T follicular helper cell (primary cell): ENCODE data around the gene EME2.

ENCODE experiments used
- DNase-seq: peaks from one replicate; pipeline ENCODE4 v3.0.0-alpha.2; 2020; ENCODE audit warnings: low read depth

EME2 gene

DNA sequence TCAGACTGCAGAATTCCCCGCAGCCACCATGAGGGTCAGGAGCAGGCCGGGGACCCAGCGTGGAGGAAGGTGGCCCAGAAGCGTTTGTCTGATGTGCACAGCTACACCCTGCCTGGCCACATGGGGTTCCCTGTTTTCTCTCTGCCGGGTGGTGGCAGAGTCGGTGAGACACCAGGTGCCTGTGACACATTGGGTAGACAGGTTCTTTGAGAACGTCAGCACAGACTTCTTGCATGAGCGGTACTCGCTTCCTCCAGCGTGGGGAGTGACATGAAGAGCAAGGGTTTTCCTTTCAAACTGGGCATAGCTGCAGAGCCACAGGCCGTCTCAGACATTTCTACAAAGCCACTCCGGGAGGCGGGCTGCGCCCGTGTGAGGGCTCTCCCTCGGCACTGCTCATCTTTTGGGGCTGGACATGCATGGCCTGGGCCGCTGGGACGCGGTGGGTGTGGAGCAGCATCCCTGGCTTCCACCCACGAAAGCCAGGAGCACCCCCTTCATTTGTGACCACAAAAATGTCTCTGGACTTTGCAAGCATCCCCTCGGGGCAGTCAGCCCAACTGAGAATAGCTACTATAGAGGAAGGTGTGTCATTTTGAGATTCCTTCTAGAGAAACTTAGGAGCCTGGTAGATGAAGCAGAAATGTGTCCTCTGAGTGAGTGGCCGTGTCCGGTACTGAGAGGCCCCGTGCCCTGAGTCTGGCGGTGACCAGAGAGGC is 27.3 kb upstream of the EME2 start:
- DNase-seq, result no peak

DNA sequence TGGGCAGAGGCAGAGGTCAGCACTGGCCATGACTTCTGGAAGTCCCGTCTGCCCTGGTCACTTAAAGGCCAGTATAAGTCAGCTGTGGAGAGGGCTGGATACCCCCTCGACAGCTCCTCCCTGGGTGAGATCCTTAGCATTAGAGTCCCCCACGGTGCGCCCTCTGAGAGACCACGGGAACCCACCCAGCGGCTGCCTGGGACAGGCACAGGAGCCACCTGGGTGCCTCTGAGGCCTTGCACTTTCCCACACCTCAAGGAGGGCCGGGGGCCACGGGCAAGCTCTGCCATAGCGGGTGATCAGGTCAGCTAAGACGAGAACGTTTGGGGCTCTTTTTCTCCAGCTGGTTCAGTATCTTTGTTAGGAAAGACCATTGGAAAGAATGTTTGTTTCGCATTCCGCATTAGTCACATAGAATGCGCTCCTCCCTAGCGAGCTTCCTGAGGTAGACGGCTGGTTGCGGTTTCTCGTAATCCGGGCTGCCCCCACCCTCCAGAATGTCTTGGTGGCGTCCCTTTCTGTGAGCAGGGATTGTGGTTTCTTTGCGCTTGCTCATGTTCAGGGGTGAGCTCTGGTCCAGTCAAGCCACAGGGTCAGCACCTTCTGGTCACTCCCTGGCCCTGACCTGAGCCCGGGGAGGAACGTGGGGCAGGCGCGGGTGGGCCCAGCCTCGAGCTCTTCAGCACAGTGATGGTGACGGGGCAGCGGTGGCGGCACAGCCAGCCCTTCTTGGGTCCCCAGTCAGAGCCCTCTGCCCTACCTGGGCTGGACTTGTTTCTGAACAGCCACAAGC is 26.5 kb upstream of the EME2 start:
- DNase-seq, result no peak

GRCh38 chr16:1746693-1747195 is 25.9 kb upstream of the EME2 start:
- no peak for DNase-seq

GRCh38 chr16:1747934-1748333 is 24.7 kb upstream of the EME2 start:
- no peak for DNase-seq

- no peak for DNase-seq
These were observed 23.2 kb upstream of the EME2 start for GRCh38 chr16:1749152-1750117.

DNA sequence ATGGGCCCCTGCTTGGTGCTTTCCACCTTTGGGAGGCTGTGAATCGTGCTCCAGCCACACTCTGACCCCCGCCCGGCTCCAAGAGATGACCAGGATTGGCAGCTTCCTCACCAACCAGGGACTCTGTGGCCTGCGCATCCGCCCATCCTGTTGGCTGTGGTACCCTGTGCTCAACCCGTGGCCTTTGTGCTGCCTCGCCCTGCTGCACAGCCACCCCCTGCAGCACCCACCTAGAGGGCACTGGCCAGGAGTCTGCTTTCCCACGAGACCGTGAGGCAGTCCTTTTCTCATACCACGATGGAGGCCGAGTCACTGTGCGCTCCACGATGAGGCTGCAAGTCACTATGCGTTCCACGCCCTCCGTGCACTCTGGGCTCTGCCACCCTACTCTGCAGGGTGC is 20.7 kb upstream of the EME2 start:
- no peak for DNase-seq

DNA sequence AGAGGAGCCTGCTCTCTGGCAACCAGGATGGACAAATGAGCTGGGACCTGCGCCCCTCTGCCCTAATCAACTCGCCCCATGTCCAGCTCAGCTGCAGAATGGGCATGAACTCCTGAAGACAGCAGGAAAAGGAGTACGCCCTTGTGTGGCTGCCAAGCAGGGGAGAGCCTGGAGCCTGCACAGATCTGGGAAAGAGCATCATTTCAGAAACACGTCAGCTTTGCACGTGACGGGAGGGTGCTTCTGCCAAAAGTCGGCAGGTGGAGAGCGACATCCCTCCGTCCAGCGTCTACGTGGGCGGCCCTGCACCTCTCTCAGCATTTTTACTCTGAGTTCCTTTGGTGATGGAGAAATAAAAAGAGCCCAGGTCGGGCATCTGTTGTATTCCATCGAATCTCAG is 19.8 kb upstream of the EME2 start:
- DNase-seq, result no peak

GRCh38 chr16:1754204-1754603 is 18.4 kb upstream of the EME2 start:
- DNase-seq, result no peak

- no peak for DNase-seq
These were observed 14.7 kb upstream of the EME2 start for GRCh38 chr16:1757714-1758461.

DNA sequence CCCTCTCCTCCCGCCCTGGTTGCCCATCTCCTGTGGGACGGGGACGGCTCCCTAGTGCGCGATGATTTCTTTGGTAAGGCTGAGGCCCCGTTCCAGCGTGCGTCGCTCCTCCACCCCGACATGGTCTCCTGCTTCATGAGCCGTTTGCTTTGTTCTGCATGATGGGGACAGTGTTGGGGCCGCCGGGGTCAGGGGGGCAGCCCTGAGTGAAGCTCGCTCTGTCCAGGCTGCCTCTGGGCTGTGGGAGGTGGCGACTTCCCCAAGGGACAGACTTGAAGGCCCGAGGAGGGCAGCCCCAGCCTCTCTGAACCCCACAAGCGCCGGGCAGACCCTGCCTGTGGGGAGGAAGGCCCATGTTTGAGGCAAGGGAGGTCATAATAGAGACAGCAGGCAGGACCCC is 13.7 kb upstream of the EME2 start:
- DNase-seq, result no peak

DNA sequence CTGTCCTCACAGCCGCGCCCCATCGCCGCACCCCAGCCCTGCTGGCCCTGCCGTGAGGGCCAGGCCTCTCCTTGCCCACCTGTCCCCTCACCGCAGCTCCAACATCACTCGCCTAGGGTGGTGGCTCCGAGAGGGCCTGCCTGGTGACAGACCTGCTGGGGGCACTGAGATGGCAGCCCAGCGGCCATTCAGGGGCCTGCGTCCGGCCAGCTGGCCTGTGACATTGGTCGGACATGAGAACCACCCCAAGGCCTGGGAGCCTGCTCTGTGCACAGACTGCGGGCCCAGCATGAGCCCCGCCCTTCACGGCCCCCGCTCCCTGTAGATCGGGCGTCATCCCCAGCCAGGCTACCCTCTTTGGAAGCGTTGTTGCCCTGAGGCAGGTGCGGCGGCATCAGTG is 13.1 kb upstream of the EME2 start:
- DNase-seq, result no peak

- no peak for DNase-seq
These were observed 11.7 kb upstream of the EME2 start for GRCh38 chr16:1760911-1761310.

DNA sequence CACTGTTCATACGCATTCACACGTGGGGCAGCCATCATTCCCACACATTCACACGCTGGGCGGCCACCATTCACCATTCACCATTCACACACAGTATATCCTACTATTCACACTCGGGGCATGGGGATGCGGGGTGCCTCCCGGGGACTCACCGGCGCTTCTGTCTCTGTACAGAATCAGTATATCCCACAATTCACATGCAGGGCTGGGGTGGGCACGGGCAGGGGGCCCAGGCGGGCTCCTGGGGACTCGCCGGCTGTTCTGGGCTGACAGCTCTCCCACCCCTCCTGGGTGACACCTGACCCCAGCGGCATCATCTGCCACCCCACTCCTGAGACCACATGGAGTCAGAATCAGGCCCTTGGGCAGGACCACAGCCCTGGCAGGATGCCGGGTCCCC is 10.9 kb upstream of the EME2 start:
- DNase-seq, result no peak

GRCh38 chr16:1762196-1762878 is 10.3 kb upstream of the EME2 start:
- no peak for DNase-seq

- no peak for DNase-seq
These were observed 9.6 kb upstream of the EME2 start for GRCh38 chr16:1762879-1763520.

DNA sequence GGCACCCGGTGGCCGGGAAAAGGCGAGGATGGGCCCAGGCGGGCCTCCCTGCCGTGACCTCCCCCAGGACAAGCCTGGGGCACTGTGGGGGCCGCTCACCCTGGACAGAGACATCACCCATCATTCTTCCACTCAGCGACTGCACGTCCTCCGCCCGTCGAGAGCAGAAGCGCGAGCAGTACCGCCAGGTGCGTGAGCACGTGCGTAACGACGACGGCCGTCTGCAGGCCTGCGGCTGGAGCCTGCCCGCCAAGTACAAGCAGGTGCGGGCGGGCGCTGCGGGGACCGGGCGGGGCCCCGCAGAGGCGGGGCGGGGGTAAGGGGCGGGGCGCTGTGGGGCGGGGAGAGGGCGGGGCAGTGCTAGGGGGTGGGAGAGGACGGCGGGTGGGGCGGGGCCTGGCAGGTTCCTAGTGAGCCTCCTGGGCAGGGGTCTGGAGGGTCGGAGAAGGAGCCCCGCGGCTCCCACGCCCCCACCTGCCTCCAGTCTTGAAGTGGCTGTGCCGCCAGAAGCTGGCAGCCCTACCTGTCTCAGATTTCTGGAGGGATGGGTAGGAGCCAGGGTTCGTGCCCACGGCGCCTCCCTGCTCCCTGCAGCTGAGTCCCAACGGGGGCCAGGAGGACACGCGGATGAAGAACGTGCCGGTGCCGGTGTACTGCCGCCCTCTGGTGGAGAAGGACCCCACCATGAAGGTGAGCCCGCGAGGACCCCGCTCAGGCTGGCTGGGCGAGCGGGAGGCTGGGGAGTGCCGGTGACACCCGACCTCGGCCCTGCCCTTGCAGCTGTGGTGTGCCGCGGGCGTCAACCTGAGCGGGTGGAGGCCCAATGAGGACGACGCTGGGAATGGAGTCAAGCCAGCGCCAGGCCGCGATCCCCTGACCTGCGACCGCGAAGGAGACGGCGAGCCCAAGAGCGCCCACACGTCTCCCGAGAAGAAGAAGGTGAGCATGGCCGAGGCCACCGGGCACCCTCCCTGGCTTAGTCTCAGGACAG is 8.8 kb upstream of the EME2 start:
- DNase-seq, result no peak

DNA sequence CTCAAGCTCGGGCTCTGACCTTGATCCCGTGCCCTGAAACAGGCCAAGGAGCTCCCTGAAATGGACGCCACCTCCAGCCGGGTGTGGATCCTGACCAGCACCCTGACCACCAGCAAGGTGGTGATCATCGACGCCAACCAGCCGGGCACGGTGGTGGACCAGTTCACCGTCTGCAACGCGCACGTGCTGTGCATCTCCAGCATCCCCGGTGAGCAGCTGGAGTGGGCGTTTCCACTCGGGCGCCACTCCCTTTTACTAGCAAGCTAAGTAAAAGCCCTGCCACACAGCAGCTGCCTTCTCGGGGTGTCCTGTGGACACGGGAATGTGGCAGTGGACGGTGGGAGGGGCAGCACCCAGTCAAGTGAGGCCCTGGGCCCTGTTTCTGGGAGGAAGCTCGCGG is 7.6 kb upstream of the EME2 start:
- no peak for DNase-seq

GRCh38 chr16:1765826-1766225 is 6.8 kb upstream of the EME2 start:
- no peak for DNase-seq

DNA sequence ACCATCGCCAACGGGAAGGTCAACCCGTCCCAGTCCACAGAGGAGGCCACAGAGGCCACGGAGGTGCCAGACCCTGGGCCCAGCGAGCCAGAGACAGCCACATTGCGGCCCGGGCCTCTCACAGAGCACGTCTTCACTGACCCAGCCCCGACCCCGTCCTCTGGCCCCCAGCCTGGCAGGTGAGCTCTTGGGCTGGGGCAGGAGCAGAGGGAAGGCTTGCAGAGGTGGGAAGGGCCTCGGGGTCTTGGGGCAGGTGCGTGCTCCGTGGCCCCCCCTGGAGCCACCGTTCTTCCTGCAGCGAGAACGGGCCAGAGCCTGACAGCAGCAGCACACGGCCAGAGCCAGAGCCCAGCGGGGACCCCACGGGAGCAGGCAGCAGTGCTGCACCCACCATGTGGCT is 6.4 kb upstream of the EME2 start:
- DNase-seq, result no peak
